ENCODE data around the gene FMNL2. TPM values are rescaled to one million over a fixed set of nuclear protein-coding genes. Genes with fewer than 3 reads are reported as not detected.

FMNL2 gene
- total RNA-seq, 3 donors from 2014 or later = 11.5 to 25.4 (median 12.0) TPM

DNA sequence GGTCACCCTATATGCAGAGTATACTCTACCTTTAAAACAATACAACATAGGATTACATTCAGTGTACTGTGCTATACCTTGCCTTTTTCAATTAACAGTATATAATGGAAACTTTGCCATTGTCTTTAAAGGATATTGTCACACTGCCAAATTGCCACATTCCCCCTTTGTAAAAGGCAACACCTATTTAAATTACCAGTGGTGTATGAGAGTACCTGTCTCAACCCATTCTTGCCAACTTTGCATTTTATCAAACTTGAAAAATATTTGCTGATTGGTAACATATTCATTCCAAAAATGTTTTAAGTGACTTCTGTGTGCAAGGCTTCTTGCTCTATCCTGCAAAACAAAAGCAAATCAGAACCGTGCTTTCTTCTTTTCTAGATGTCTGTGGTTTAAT lies 92.9 kb downstream of the FMNL2 start:
- H3K4me1 ChIP-seq (ENCODE audit: low read depth) = no peaks in the 10 kb centered on the region
- H3K9me3 ChIP-seq = no peaks in the 10 kb centered on the region
- no peaks in the 10 kb centered on the region for H3K36me3 ChIP-seq (ENCODE audit: low read depth)
- intact Hi-C loops (cut with DNase I, micrococcal nuclease) = no loop called here
- no peak for ATAC-seq
- H3K4me3 ChIP-seq = no peak overlapping the region
- TF ChIP-seq, protein P1, sequence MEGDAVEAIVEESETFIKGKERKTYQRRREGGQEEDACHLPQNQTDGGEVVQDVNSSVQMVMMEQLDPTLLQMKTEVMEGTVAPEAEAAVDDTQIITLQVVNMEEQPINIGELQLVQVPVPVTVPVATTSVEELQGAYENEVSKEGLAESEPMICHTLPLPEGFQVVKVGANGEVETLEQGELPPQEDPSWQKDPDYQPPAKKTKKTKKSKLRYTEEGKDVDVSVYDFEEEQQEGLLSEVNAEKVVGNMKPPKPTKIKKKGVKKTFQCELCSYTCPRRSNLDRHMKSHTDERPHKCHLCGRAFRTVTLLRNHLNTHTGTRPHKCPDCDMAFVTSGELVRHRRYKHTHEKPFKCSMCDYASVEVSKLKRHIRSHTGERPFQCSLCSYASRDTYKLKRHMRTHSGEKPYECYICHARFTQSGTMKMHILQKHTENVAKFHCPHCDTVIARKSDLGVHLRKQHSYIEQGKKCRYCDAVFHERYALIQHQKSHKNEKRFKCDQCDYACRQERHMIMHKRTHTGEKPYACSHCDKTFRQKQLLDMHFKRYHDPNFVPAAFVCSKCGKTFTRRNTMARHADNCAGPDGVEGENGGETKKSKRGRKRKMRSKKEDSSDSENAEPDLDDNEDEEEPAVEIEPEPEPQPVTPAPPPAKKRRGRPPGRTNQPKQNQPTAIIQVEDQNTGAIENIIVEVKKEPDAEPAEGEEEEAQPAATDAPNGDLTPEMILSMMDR (IDR thresholded peaks at IDR 0.05) = no peak
- DNase-seq = no peak

DNA sequence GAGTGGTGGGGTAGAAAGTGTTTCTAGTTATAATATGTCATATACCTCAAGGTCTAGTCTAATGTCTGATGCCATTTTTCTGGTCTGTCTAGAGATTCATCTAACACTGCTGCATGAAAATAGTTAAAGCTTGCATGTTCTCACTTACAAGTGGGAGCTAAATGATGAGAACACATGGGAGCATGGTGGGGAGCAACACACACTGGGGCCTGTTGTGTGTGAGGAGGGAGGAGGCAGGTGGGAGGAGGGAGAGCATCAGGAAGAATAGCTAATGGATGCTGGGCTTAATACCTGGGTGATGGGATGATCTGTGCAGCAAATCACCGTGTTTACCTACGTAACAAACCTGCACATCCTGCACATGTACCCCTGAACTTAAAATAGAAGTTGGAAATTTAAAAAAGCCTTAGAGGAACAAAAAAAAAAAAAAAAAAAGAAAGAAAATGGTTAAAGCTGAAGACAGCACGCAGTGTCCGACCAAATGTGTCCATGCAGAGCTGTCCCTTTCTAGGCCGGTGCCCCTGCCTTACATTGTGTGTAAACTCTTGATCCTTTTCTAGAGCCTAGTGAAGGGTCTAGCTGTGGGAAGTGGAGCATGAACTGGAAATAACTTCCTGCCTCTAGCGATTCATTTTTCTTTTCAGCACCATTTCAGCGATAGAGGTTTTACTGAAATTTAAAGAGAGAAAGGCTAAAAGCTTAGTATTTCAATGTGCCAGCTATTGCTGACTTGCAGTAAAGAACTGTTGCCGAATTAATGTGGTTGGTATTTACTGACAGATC lies 94.0 kb downstream of the FMNL2 start:
- no peaks in the 10 kb centered on the region for H3K4me1 ChIP-seq (ENCODE audit: low read depth)
- ATAC-seq (no peak), DNase-seq (no peak)
- no peaks in the 10 kb centered on the region for H3K36me3 ChIP-seq (ENCODE audit: low read depth)
- intact Hi-C loops (cut with DNase I, micrococcal nuclease) = no loop called here
- TF ChIP-seq, protein P1 (IDR thresholded peaks at IDR 0.05) = no peak
- no peaks in the 10 kb centered on the region for H3K9me3 ChIP-seq
- no peak overlapping the region for H3K4me3 ChIP-seq

DNA sequence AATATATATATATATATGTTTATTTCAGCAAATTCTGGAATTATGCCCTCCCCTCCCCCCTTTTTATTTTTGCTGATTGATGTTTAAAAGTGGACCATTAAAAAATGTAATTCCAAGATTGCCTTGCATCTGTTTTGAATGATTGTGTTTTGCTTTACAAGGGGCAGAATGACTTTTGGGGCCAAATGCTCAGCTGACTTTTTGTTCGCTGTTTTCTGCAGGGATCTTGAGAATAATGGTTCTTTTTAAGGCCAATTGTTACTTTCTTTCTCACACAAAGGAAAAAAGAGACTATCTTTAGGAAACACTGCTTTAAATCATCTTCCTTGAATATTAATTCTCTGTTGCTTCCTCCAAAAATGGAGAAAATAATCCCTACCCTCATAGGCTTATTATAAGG lies 95.9 kb downstream of the FMNL2 start:
- intact Hi-C loops (cut with DNase I, micrococcal nuclease) = no loop called here
- TF ChIP-seq, protein P1 (IDR thresholded peaks at IDR 0.05) = no peak
- no peaks in the 10 kb centered on the region for H3K4me1 ChIP-seq (ENCODE audit: low read depth)
- DNase-seq = no peak
- H3K9me3 ChIP-seq = no peaks in the 10 kb centered on the region
- no peak overlapping the region for H3K4me3 ChIP-seq
- no peak for ATAC-seq
- H3K36me3 ChIP-seq (ENCODE audit: low read depth) = no peaks in the 10 kb centered on the region

DNA sequence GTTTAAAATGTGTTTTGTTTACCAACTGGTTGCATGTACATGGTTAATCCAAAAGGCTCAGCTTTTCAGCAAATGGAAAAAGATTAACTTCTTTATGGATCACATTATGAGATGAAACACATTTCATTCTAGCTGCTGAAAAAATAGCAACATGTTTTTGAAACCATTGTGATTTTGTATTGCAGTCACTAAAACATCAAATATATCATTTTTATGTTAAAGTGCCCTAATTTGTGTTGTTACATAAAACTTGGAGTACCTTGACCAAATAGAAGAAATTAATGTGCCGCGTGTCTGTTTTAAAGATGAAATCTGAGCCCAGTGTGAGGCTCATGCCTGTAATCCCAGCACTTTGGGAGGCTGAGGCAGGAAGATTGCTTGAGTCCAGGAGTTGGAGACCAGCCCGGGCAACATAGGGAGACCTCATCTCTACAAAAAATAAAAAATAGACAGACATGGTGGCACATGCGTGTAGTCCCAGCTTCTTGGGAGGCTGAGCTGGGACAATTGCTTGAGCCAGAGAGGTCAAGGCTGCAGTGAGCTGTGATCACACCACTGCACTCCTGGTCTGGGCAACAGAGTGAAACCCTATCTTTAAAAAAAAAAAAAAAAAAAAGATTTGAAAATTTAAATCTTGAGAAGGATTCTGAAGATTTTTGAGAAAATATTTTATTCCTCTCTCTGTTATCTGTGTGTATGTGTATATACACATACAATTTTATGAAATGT lies 96.6 kb downstream of the FMNL2 start:
- no peaks in the 10 kb centered on the region for H3K9me3 ChIP-seq
- no peaks in the 10 kb centered on the region for H3K4me1 ChIP-seq (ENCODE audit: low read depth)
- DNase-seq (no peak), ATAC-seq (no peak)
- H3K4me3 ChIP-seq = no peak overlapping the region
- intact Hi-C loops (cut with DNase I, micrococcal nuclease) = no loop called here
- TF ChIP-seq, protein P1 (IDR thresholded peaks at IDR 0.05) = no peak
- no peaks in the 10 kb centered on the region for H3K36me3 ChIP-seq (ENCODE audit: low read depth)

DNA sequence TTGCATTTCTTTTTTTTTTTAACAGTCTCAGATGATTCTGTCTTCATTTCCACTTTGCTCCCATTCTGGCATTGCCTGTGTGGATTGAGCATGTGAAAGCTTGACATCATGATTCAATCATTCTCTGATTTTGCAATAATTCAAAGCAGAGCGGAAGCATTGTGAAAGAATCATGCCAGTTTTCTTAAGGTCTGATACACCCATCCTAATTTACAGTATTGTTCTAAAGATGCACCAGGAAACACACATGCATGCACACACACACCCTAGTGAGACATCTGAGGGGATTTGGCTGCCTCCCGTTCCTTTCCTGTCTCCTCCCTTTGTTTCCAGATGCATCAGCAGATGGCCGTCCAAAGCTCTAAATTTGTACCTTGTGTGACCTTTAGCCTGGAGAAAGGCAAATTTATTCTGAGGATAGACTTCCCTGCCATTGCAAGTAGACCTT lies 97.3 kb downstream of the FMNL2 start:
- Histone ChIP-seq H3K36me3 (ENCODE audit: low read depth) (no peaks in the 10 kb centered on the region), H3K9me3 (no peaks in the 10 kb centered on the region), H3K4me3 (no peak overlapping the region), H3K4me1 (ENCODE audit: low read depth) (no peaks in the 10 kb centered on the region)
- DNase-seq (no peak), ATAC-seq (peak; percentile 31)
- TF ChIP-seq, protein P1 (IDR thresholded peaks at IDR 0.05) = no peak
- intact Hi-C loops (cut with DNase I, micrococcal nuclease) = no loop called here
